Spinal cord (tissue), 10 donors: ENCODE results near the gene LIMCH1. TPM values are rescaled to one million over a fixed set of nuclear protein-coding genes. Genes with fewer than 3 reads are reported as not detected.

Experiments used
- DNase-seq, 6 donors: peaks; one replicate each; pipeline versions ENCODE4 v3.0.0 to v3.0.0-alpha.2; 2013 to 2015; ENCODE audit warnings: low spot score in 6 of 6, low read depth in 4 of 6
- H3K27ac ChIP-seq: one replicate; pipeline ENCODE4 v1.5.1; 2013; ENCODE audit warnings: low read depth, low read length, control low read depth
- H3K27me3 ChIP-seq: one replicate; pipeline ENCODE4 v1.6.1; 2013; ENCODE audit warnings: low read length; ENCODE audit not compliant: control insufficient read depth, insufficient read depth
- H3K36me3 ChIP-seq: one replicate; pipeline ENCODE4 v1.6.1; 2013; ENCODE audit warnings: low read length; ENCODE audit not compliant: control insufficient read depth, insufficient read depth
- H3K4me1 ChIP-seq: one replicate; pipeline ENCODE4 v1.6.1; 2013; ENCODE audit warnings: low read length; ENCODE audit not compliant: control insufficient read depth, insufficient read depth
- H3K4me3 ChIP-seq: one replicate; pipeline ENCODE4 v1.5.1; 2013; ENCODE audit warnings: low read depth, low read length, control low read depth
- H3K9me3 ChIP-seq: one replicate; pipeline ENCODE4 v1.6.1; 2013; ENCODE audit warnings: low read length; ENCODE audit not compliant: control insufficient read depth, insufficient read depth
- WGBS: methylation state at CpG from one replicate; pipeline ENCODE4 v1.1.5; 2013; ENCODE audit warnings: missing lambda C conversion rate; ENCODE audit not compliant: insufficient coverage; 5-methylcytosine and 5-hydroxymethylcytosine counted together
- polyA plus RNA-seq, 2 donors: library from polyadenylated mRNA; unstranded; fragments of 120-200 nt; gene quantifications; one replicate each; pipeline ENCODE4 v1.2.1, GENCODE V29; 2013; ENCODE audit not compliant: insufficient read length in 2 of 2
- total RNA-seq, 2 donors: library from RNA; depleted of rRNA in 1 of 2; stranded (reverse); fragments of 120-200 nt in 1 of 2; fragments of >200 nt in 1 of 2; gene quantifications; one replicate each; pipeline versions ENCODE4 v1.2.3 to v1.2.4, GENCODE V29; 2013 to 2014
- donor health status: healthy.

LIMCH1 gene
- total and polyA plus RNA-seq, 4 donors = 51.2 to 64.9 (median 58.9) TPM

GRCh38 chr4:41540687-41541086 is 2.7 kb downstream of the LIMCH1 start:
- WGBS = 89% methylated on average over 5 of the region's 5 CpGs
- Histone ChIP-seq H3K27me3 (peaks cover 5% of the 10 kb centered on the region), H3K36me3 (no peaks in the 10 kb centered on the region), H3K9me3 (no peaks in the 10 kb centered on the region), H3K4me1 (peaks cover 18% of the 10 kb centered on the region), H3K27ac (no peak overlapping the region), H3K4me3 (no peak overlapping the region)
- DNase-seq = no peak

GRCh38 chr4:41541687-41542094 is 3.7 kb downstream of the LIMCH1 start:
- H3K36me3 ChIP-seq = no peaks in the 10 kb centered on the region
- H3K4me1 ChIP-seq = peaks cover 18% of the 10 kb centered on the region
- peaks cover 5% of the 10 kb centered on the region for H3K27me3 ChIP-seq
- no peak overlapping the region for H3K4me3 ChIP-seq
- H3K27ac ChIP-seq = peak overlapping the region; percentile 50
- peak in 1 of 6 donors; percentile 87 for DNase-seq
- 56% methylated on average over 7 of the region's 7 CpGs for WGBS
- no peaks in the 10 kb centered on the region for H3K9me3 ChIP-seq

GRCh38 chr4:41542526-41543275 is 4.7 kb downstream of the LIMCH1 start:
- H3K27ac ChIP-seq = no peak overlapping the region
- no peaks in the 10 kb centered on the region for H3K9me3 ChIP-seq
- 80% methylated on average over 1 of the region's 5 CpGs for WGBS
- no peak for DNase-seq
- peaks cover 5% of the 10 kb centered on the region for H3K27me3 ChIP-seq
- peaks cover 18% of the 10 kb centered on the region for H3K4me1 ChIP-seq
- H3K4me3 ChIP-seq = no peak overlapping the region
- no peaks in the 10 kb centered on the region for H3K36me3 ChIP-seq

GRCh38 chr4:41545238-41545637 is 7.3 kb downstream of the LIMCH1 start:
- H3K27me3 ChIP-seq = no peaks in the 10 kb centered on the region
- no peak overlapping the region for H3K4me3 ChIP-seq
- H3K27ac ChIP-seq = no peak overlapping the region
- no peak for DNase-seq
- no peaks in the 10 kb centered on the region for H3K9me3 ChIP-seq
- H3K36me3 ChIP-seq = no peaks in the 10 kb centered on the region
- H3K4me1 ChIP-seq = peaks cover 5% of the 10 kb centered on the region
- WGBS = 60% methylated on average over 1 of the region's 6 CpGs

- Histone ChIP-seq H3K4me3 (no peak overlapping the region), H3K4me1 (peaks cover 5% of the 10 kb centered on the region), H3K9me3 (no peaks in the 10 kb centered on the region), H3K36me3 (no peaks in the 10 kb centered on the region), H3K27me3 (no peaks in the 10 kb centered on the region), H3K27ac (no peak overlapping the region)
- WGBS = no CpG with 5 or more reads among the region's 2 CpGs
- no peak for DNase-seq
Observed at GRCh38 chr4:41546638-41547037, 8.7 kb downstream of the LIMCH1 start.

- H3K36me3 ChIP-seq = no peaks in the 10 kb centered on the region
- H3K27ac ChIP-seq = no peak overlapping the region
- no peaks in the 10 kb centered on the region for H3K9me3 ChIP-seq
- no peaks in the 10 kb centered on the region for H3K27me3 ChIP-seq
- H3K4me1 ChIP-seq = peaks cover 5% of the 10 kb centered on the region
- H3K4me3 ChIP-seq = no peak overlapping the region
- no CpG with 5 or more reads among the region's 3 CpGs for WGBS
- DNase-seq = no peak
Observed at GRCh38 chr4:41548305-41548880, 10.4 kb downstream of the LIMCH1 start.

- Histone ChIP-seq H3K27me3 (no peaks in the 10 kb centered on the region), H3K27ac (no peak overlapping the region), H3K9me3 (no peaks in the 10 kb centered on the region), H3K4me3 (no peak overlapping the region), H3K36me3 (no peaks in the 10 kb centered on the region), H3K4me1 (peaks cover 2% of the 10 kb centered on the region)
- DNase-seq = no peak
- no CpG with 5 or more reads among the region's 3 CpGs for WGBS
Observed at GRCh38 chr4:41549478-41549877, 11.5 kb downstream of the LIMCH1 start.

GRCh38 chr4:41550308-41550707 is 12.4 kb downstream of the LIMCH1 start:
- Histone ChIP-seq H3K4me1 (no peaks in the 10 kb centered on the region), H3K27me3 (no peaks in the 10 kb centered on the region), H3K36me3 (no peaks in the 10 kb centered on the region), H3K4me3 (no peak overlapping the region), H3K27ac (no peak overlapping the region), H3K9me3 (no peaks in the 10 kb centered on the region)
- no peak for DNase-seq

GRCh38 chr4:41551536-41551935 is 13.6 kb downstream of the LIMCH1 start:
- Histone ChIP-seq H3K4me1 (no peaks in the 10 kb centered on the region), H3K9me3 (no peaks in the 10 kb centered on the region), H3K27me3 (no peaks in the 10 kb centered on the region), H3K4me3 (no peak overlapping the region), H3K27ac (no peak overlapping the region), H3K36me3 (no peaks in the 10 kb centered on the region)
- WGBS = 100% methylated on average over 1 of the region's 2 CpGs
- DNase-seq = no peak

- Histone ChIP-seq H3K36me3 (no peaks in the 10 kb centered on the region), H3K9me3 (no peaks in the 10 kb centered on the region), H3K27ac (no peak overlapping the region), H3K4me1 (no peaks in the 10 kb centered on the region), H3K4me3 (no peak overlapping the region), H3K27me3 (no peaks in the 10 kb centered on the region)
- no peak for DNase-seq
- WGBS = 57% methylated on average over 4 of the region's 4 CpGs
Observed at GRCh38 chr4:41554905-41555304, 16.9 kb downstream of the LIMCH1 start.
